GM12891 (cell line): Measurements from ENCODE around the gene PLAGL1.

Experiments
- PAX5 ChIP-seq: IDR thresholded peaks from 2 replicates; pipeline ENCODE4 v1.6.1; 2011; ENCODE audit warnings: low read length, moderate library complexity, mild to moderate bottlenecking; ENCODE audit not compliant: insufficient read depth, severe bottlenecking
- POLR2A ChIP-seq: IDR thresholded peaks from 2 replicates; pipeline ENCODE4 v1.6.1; 2011; ENCODE audit warnings: low read depth, low read length, control low read depth
- POLR2AphosphoS5 ChIP-seq: IDR thresholded peaks from 2 replicates; pipeline ENCODE4 v1.6.1; 2011; ENCODE audit warnings: low read depth, low read length, control low read depth
- POU2F2 ChIP-seq: IDR thresholded peaks from 2 replicates; pipeline ENCODE4 v1.6.1; 2011; ENCODE audit warnings: low read depth, mild to moderate bottlenecking, control low read depth, low read length, moderate library complexity
- SPI1 ChIP-seq: IDR thresholded peaks from 2 replicates; pipeline ENCODE4 v1.6.1; 2011; ENCODE audit warnings: low read depth, low read length, control low read depth
- TAF1 ChIP-seq: IDR thresholded peaks from 2 replicates; pipeline ENCODE4 v1.6.1; 2011; ENCODE audit warnings: low read depth, low read length, control low read depth

DNA sequence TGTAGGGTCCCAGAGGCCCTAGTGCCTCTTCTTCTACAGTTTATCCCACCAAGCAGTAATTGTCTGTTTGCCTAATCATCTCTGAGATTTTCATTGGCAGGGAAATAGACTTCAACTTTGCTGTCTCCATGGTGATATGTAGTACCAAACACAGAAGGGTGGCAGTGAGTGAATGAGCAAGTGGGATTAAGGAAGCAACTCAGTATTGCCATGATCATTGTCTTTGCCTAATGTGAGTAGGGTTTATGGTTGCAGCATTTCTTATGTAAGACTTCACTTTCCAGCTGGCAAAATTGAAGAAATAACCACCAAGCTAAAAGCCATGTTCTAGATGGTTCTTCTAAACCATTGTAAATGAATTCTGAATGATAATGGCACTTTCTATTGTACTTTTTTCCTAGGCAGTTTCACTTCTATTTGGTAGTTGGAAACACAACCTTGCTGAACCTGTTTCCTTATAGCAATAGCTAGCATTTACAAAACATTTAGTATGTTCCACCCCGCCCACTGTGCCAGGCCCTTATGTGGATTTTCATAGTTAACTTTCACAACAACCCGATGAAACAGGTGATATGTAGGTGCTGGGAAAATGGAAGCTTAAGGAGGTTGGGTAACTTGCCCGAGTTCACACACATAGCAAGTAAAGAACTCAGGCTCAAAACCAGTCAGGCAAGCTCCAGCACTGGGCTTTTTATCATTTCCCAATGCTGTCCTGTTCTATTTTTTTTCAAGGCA lies 111.8 kb downstream of the PLAGL1 start:
- no peak for TF ChIP-seq POLR2A
- TF ChIP-seq POLR2AphosphoS5: no peak
- TF ChIP-seq SPI1: no peak
- TF ChIP-seq TAF1: no peak
- no peak for TF ChIP-seq PAX5
- TF ChIP-seq POU2F2: no peak
